ENCODE results near the gene IL17B. TPM values are rescaled to one million over a fixed set of nuclear protein-coding genes. Genes with fewer than 3 reads are reported as not detected.

Gene IL17B
- total RNA-seq, 2 experiments from 2014 or later = not detected

DNA sequence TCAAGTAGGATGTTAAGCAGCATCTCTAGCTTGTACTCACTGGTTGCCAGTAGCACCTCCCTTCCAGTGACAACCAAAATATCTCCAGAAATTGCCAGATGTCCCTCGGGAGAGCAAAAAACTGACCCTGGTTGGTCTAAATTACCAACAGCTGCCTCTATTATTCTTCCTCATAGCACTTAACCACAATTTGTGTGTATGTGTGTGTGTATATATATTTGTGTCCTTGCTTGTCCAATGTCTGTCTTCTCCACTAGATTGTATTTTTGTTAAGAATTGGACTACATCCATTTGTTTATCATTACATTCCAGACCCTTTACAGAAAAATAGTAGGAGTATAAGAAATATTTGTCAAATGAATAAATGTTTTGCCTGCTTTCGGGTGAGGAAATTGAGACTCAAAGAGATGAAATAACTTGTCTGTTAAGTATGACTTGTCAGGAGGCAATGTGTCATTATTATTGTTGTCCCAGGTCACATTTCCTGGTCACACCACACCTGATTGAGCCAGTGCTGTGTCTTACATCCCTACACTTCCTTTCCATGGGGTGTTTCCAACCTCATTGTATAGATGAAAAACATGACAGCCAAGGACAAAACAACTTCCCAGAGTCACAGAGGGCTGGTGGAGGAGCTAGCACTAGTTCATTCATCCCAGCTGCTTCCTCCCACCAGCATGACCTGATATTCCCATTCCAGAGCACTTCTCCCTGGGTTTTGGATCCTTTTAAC, 45.2 kb downstream of the IL17B start:
- ChIA-PET POLR2A (no interaction called here), CTCF (interaction anchor here (1.0 to 1.2 kb wide), 2 partner anchors 10 to 32 kb away, joined by 3 to 5 read pairs; no protein-coding TSS in a partner anchor)
- ATAC-seq = no peak
- Mint-ChIP-seq H3K9me3 (ENCODE audit: low read depth) (no peaks in the 10 kb centered on the region), H3K36me3 (ENCODE audit: low read depth) (no peaks in the 10 kb centered on the region), H3K27me3 (peaks cover 2% of the 10 kb centered on the region), H3K4me3 (no peak overlapping the region), H3K4me1 (no peaks in the 10 kb centered on the region), H3K27ac (no peak overlapping the region)
- DNase-seq = no peak
- intact Hi-C loops (cut with DNase I, micrococcal nuclease) = no loop called here

DNA sequence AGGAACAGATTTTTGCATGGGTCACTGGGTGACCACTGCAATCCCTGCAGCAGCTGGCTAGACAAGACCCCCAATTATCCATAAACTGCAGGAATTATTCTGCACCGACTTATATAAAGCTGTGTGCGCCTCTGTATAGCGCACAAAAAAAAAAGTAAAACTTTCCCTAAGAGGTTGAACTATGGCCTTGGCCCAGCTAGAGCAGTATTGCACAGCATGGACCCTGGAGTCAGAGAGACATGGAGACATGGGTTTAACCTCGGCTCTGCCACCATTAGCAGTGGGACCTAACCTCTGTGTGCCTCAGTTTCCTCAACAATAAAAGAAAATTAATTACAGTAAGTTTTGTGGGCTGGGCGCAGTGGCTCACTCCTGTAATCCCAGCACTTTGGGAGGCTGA, 50.9 kb downstream of the IL17B start:
- intact Hi-C loops (cut with DNase I, micrococcal nuclease) = no loop called here
- H3K27ac Mint-ChIP-seq = no peak overlapping the region
- H3K9me3 Mint-ChIP-seq (ENCODE audit: low read depth) = peaks cover 1% of the 10 kb centered on the region
- ATAC-seq (no peak), DNase-seq (no peak)
- H3K27me3 Mint-ChIP-seq = no peaks in the 10 kb centered on the region
- ChIA-PET POLR2A (no interaction called here), CTCF (no interaction called here)
- H3K4me1 Mint-ChIP-seq = no peaks in the 10 kb centered on the region
- H3K36me3 Mint-ChIP-seq (ENCODE audit: low read depth) = no peaks in the 10 kb centered on the region
- H3K4me3 Mint-ChIP-seq = no peak overlapping the region

DNA sequence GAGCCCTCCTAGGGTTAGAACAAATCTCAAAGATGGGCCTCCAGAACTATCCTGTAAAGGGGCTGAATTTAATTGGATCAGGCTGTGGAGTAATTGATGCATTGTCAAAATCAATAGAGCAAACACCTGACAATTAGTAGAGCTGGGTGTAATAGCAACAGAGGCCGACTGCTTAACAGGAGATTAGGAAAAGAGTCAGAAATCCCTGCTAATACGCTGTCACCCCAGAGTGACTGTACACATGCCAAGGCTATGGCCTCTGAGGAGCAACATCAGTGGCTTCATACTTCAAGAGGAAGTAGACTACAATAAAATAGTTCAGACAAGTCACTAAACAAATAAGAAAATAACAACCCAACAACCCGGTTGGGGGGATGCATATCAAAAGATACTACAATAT, 52.5 kb downstream of the IL17B start:
- no peak for DNase-seq
- ChIA-PET POLR2A (no interaction called here), CTCF (interaction anchor here (4.4 kb wide), 1 partner anchor 41 kb away, joined by 22 read pairs; no protein-coding TSS in a partner anchor)
- Mint-ChIP-seq H3K4me3 (no peak overlapping the region), H3K4me1 (no peaks in the 10 kb centered on the region), H3K36me3 (ENCODE audit: low read depth) (no peaks in the 10 kb centered on the region), H3K27me3 (no peaks in the 10 kb centered on the region), H3K9me3 (ENCODE audit: low read depth) (peaks cover 1% of the 10 kb centered on the region), H3K27ac (no peak overlapping the region)
- intact Hi-C loops (cut with DNase I, micrococcal nuclease) = no loop called here
- ATAC-seq = no peak

DNA sequence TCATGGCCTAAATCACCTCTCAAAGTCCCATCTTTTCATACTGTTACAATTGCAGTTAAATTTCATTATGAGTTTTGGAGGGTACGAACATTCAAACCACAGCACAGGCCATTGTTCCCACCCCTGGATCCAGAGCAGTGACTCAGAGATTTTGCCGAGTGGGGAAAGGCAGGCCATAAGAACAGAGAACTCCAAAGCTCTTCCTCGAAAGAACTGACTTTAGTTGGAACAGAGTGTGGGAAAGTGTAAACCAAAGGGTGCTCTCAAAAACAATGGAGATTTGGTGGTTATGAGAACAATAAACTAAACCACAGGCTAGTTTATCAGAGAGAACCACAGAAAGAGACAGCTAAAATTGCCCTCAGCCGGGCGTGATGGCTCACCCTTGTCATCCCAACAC, 53.2 kb downstream of the IL17B start:
- CTCF ChIA-PET = interaction anchor here (0.9 to 4.4 kb wide), 2 partner anchors 42 to 45 kb away, joined by 3 to 22 read pairs; no protein-coding TSS in a partner anchor
- Mint-ChIP-seq H3K4me1 (no peaks in the 10 kb centered on the region), H3K27me3 (no peaks in the 10 kb centered on the region), H3K27ac (no peak overlapping the region), H3K9me3 (ENCODE audit: low read depth) (peaks cover 1% of the 10 kb centered on the region), H3K4me3 (no peak overlapping the region), H3K36me3 (ENCODE audit: low read depth) (no peaks in the 10 kb centered on the region)
- no peak for ATAC-seq
- POLR2A ChIA-PET = no interaction called here
- intact Hi-C loops (cut with DNase I, micrococcal nuclease) = no loop called here
- no peak for DNase-seq

DNA sequence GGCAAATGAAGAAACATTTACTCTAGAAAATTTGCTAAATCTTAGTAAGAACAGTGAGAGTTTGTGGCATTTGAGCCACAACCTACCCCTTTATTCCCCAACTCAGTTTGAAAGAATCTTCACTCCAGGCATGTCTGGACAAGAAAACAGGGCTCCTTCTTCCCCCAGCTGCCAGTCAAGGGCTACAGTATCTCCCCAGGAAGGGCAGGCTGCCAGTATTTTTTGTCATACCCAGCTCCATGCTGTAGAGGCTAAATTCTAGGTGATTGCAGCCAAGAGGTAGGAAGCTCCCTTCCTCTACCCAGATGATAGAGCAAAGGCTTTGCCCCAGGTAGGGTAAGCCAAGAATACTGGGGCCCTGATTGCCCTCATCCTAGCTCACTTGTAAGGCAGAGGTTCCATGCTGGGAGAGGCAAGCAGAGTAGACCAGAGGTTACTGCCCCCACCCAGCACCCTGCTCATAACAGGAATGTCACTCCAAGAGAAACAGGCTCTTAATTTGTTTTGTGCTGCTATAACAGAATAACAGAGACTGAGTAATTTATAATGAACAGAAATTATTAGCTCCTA, 53.8 kb downstream of the IL17B start:
- DNase-seq (no peak), ATAC-seq (no peak)
- ChIA-PET POLR2A (no interaction called here), CTCF (interaction anchor here (0.9 to 4.4 kb wide), 4 partner anchors 11 to 46 kb away, joined by 3 to 22 read pairs (median 11); no protein-coding TSS in a partner anchor)
- Mint-ChIP-seq H3K27ac (no peak overlapping the region), H3K4me1 (no peaks in the 10 kb centered on the region), H3K9me3 (ENCODE audit: low read depth) (peaks cover 1% of the 10 kb centered on the region), H3K36me3 (ENCODE audit: low read depth) (no peaks in the 10 kb centered on the region), H3K27me3 (no peaks in the 10 kb centered on the region), H3K4me3 (no peak overlapping the region)
- intact Hi-C loops (cut with DNase I, micrococcal nuclease) = no loop called here

DNA sequence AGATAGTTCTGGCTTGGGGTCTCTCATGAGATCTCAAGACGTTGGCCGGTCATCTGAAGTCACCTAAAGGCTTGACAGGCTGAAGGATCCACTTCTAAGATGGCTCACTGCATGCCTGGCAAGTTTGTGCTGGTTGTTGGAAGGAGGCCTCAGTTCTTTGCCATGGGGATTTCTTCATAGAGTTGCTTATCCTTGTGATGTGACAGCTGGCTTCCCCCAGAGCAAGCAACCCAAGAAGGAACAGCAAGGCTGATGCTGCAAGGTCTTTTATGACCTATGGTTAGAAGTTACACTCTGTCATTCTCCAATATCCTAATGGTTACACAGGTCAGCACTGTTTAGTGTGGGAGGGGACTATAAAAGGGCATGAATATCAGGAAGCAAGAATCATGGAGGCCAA, 54.5 kb downstream of the IL17B start:
- Mint-ChIP-seq H3K9me3 (ENCODE audit: low read depth) (peaks cover 1% of the 10 kb centered on the region), H3K27ac (no peak overlapping the region), H3K4me1 (no peaks in the 10 kb centered on the region), H3K4me3 (no peak overlapping the region), H3K36me3 (ENCODE audit: low read depth) (no peaks in the 10 kb centered on the region), H3K27me3 (no peaks in the 10 kb centered on the region)
- ChIA-PET POLR2A (no interaction called here), CTCF (interaction anchor here (0.7 to 4.4 kb wide), 4 partner anchors 10 to 82 kb away, joined by 3 to 22 read pairs (median 11); no protein-coding TSS in a partner anchor)
- ATAC-seq (no peak), DNase-seq (no peak)
- intact Hi-C loops (cut with DNase I, micrococcal nuclease) = no loop called here

Other genes with a start within 250 kb of the IL17B start
- under 1 TPM in 1 of 2 experiments, not detected in 1; 0.07 TPM for gene ABLIM3, start 237.8 kb downstream of the IL17B start, total RNA-seq
- gene AFAP1L1, start 107.4 kb downstream of the IL17B start, total RNA-seq = under 1 TPM; 0.18 to 0.55 TPM
- gene GRPEL2, start 33.8 kb downstream of the IL17B start, total RNA-seq = 10 to 100 TPM; 27.1 to 37.2 TPM
- 10 to 100 TPM; 17.5 to 18.8 TPM for gene PCYOX1L, start 21.2 kb downstream of the IL17B start, total RNA-seq
- 100 to 1,000 TPM; 169 to 203 TPM for gene CSNK1A1, start 172.1 kb upstream of the IL17B start, total RNA-seq
- gene ARHGEF37, start 202.2 kb upstream of the IL17B start, total RNA-seq = 1 to 10 TPM; 1.7 to 2.1 TPM

All from activated CD4-positive, alpha-beta T cell treated with anti-CD3 and anti-CD28 coated beads for 36 hours (primary cell).